ENCODE data around the gene TMEM51.
"Not testable (repeated sequence)": the region's sequence is repeated elsewhere in the genome, so short reads cannot be mapped to it uniquely, and the experiment has no call there.

The TMEM51 gene

GRCh38 chr1:15134285-15134684 is 19.3 kb upstream of the TMEM51 start:
- H3K36me3 ChIP-seq (ENCODE audit: control insufficient read depth, insufficient read depth, low read length), result no peaks in the 10 kb centered on the region
- no peaks in the 10 kb centered on the region; the same call in none of the 2 replicates for H3K27me3 ChIP-seq (replicated peaks; ENCODE audit: control insufficient read depth, insufficient read depth, low read length)
- no peak for TF ChIP-seq CTCF (IDR thresholded peaks at IDR 0.05; ENCODE audit: insufficient read depth, low read length, poor library complexity, severe bottlenecking)
- no peak for DNase-seq (ENCODE audit: extremely low read depth, insufficient read length)
- no peak overlapping the region for H3K4me3 ChIP-seq (replicated peaks; ENCODE audit: low read depth, low read length)

DNA sequence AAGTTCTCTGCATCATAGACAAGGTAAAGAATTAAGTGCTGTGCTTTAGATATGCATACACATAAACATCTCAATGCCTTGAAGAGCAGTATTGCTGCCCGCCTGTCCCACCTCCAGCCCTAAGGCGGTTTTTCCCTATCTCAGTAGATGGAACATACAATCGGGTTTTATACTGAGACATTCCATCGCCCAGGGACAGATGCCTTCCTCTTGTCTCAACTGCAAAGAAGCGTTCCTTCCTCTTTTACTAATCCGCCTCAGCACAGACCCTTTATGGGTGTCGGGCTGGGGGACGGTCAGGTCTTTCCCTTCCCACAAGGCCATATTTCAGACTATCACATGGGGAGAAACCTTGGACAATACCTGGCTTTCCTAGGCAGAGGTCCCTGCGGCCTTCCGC is 17.9 kb upstream of the TMEM51 start:
- not testable (repeated sequence) for H3K36me3 ChIP-seq (ENCODE audit: control insufficient read depth, insufficient read depth, low read length); H3K27me3 ChIP-seq (replicated peaks; ENCODE audit: control insufficient read depth, insufficient read depth, low read length); DNase-seq (ENCODE audit: extremely low read depth, insufficient read length); H3K4me3 ChIP-seq (replicated peaks; ENCODE audit: low read depth, low read length)

- H3K36me3 ChIP-seq (ENCODE audit: control insufficient read depth, insufficient read depth, low read length), result no peaks in the 10 kb centered on the region
- TF ChIP-seq CTCF (IDR thresholded peaks at IDR 0.05; ENCODE audit: insufficient read depth, low read length, poor library complexity, severe bottlenecking), result no peak
- no peak overlapping the region for H3K4me3 ChIP-seq (replicated peaks; ENCODE audit: low read depth, low read length)
- H3K27me3 ChIP-seq (replicated peaks; ENCODE audit: control insufficient read depth, insufficient read depth, low read length), result no peaks in the 10 kb centered on the region; the same call in none of the 2 replicates
- DNase-seq (ENCODE audit: extremely low read depth, insufficient read length), result no peak
Observed at GRCh38 chr1:15137809-15138208, 15.7 kb upstream of the TMEM51 start.

DNA sequence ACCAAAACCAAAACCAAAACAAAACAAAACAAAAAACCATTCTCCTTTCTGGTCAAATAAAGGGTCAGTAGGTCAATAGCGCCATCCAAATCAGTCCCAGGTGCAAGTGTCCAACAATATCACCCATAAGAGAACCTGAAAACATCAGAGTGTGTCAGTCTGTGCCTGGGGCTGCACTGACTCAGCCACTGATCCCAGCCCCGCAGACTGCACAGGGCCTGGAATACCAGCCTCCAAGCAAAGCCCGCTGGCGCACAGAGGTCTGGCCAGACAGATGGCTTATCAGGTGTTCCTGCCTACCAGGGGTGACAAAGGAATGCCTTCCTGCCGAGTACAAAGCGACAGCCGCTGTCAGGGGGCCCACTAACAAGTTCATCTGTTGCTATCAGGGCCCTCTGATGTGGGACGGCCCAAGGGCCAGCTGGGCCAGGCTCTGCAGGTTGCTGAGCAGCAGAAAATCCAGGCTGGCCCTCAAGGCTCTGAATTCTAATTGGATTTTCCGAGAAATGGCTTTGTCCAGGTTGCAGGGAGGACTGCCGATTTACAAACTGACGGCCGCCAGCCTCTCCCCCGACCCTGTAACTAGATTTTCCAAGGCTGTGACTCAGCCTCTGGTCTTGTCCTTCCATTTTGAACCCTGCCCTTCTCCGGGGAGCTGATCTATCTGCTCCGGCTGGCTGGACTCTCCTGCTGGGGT is 13.7 kb upstream of the TMEM51 start:
- DNase-seq (ENCODE audit: extremely low read depth, insufficient read length), result no peak
- no peaks in the 10 kb centered on the region; the same call in 1 of the 2 replicates for H3K27me3 ChIP-seq (replicated peaks; ENCODE audit: control insufficient read depth, insufficient read depth, low read length)

DNA sequence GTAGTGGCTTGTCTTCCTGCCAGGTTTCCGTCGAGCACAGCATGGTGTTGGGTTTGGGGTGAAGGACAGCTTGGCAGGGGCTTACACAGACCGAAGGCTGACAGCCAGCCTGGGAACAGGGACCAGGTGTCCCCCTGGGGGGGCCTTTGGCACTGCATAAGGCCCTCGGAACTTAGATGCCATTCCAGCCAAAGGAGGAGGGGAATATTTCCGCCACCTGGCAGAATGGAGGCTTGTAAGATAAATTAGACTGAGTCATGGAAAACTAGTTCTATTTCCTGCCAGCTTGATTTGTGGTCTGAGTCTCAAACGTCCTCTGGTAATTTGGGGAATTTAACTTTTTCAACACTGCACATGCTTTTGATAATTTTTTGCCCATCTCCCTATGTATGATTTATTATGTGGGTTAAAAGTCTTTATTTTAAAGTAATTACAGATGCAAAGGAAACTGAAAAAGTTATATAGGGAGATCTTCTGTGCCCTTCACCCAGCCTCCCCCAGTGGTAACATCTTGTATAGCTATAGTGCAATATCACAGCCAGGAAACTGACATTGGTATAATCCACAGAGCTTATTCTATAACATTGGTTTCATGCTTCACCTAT is 11.5 kb upstream of the TMEM51 start:
- Histone ChIP-seq H3K36me3 (ENCODE audit: control insufficient read depth, insufficient read depth, low read length) (no peaks in the 10 kb centered on the region), H3K4me3 (replicated peaks; ENCODE audit: low read depth, low read length) (no peak overlapping the region), H3K27me3 (replicated peaks; ENCODE audit: control insufficient read depth, insufficient read depth, low read length) (no peaks in the 10 kb centered on the region; the same call in 1 of the 2 replicates)
- no peak for DNase-seq (ENCODE audit: extremely low read depth, insufficient read length)
- TF ChIP-seq CTCF (IDR thresholded peaks at IDR 0.05; ENCODE audit: insufficient read depth, low read length, poor library complexity, severe bottlenecking), result no peak

More for the DNA sequence above, 13.7 kb upstream of the TMEM51 start:
- H3K4me3 ChIP-seq (replicated peaks; ENCODE audit: low read depth, low read length), result no peak overlapping the region
- TF ChIP-seq CTCF (IDR thresholded peaks at IDR 0.05; ENCODE audit: insufficient read depth, low read length, poor library complexity, severe bottlenecking), result no peak
- no peaks in the 10 kb centered on the region for H3K36me3 ChIP-seq (ENCODE audit: control insufficient read depth, insufficient read depth, low read length)

- DNase-seq (ENCODE audit: extremely low read depth, insufficient read length), result no peak
- Histone ChIP-seq H3K36me3 (ENCODE audit: control insufficient read depth, insufficient read depth, low read length) (no peaks in the 10 kb centered on the region), H3K27me3 (replicated peaks; ENCODE audit: control insufficient read depth, insufficient read depth, low read length) (no peaks in the 10 kb centered on the region; the same call in 1 of the 2 replicates), H3K4me3 (replicated peaks; ENCODE audit: low read depth, low read length) (no peak overlapping the region)
- TF ChIP-seq CTCF (IDR thresholded peaks at IDR 0.05; ENCODE audit: insufficient read depth, low read length, poor library complexity, severe bottlenecking), result no peak
Observed at GRCh38 chr1:15145327-15145726, 8.2 kb upstream of the TMEM51 start.

All from GM06990 (cell line).